Measurements from ENCODE around the gene KCNH1.

The KCNH1 gene

GRCh38 chr1:211133836-211134669 lies at the start of gene KCNH1:
Gene KCNH1 (minus strand): TSS chr1:211134148. CDS start chr1:211133945, 203 bp downstream.
- peak; percentile 87 for DNase-seq

- no peak for DNase-seq
Observed at GRCh38 chr1:211182746-211183145, 48.8 kb upstream of the KCNH1 start.

- peak; percentile 24 for DNase-seq
Observed at GRCh38 chr1:211174375-211174774, 40.4 kb upstream of the KCNH1 start.

GRCh38 chr1:211172657-211173056 lies 38.7 kb upstream of the KCNH1 start:
- no peak for DNase-seq

- no peak for DNase-seq
Observed at GRCh38 chr1:211169353-211169752, 35.4 kb upstream of the KCNH1 start.

- DNase-seq: no peak
Observed at GRCh38 chr1:211158866-211159265, 24.9 kb upstream of the KCNH1 start.

- DNase-seq: no peak
Observed at GRCh38 chr1:211155040-211155439, 21.1 kb upstream of the KCNH1 start.

- DNase-seq: no peak
Observed at GRCh38 chr1:211153932-211154331, 20.0 kb upstream of the KCNH1 start.

- no peak for DNase-seq
Observed at GRCh38 chr1:211148366-211148765, 14.4 kb upstream of the KCNH1 start.

- no peak for DNase-seq
Observed at GRCh38 chr1:211145944-211146343, 12.0 kb upstream of the KCNH1 start.

GRCh38 chr1:211135342-211135950 lies 1.5 kb upstream of the KCNH1 start:
- peak; percentile 51 for DNase-seq

- DNase-seq: peak; percentile 5
Observed at GRCh38 chr1:211133393-211133835, 534 bp downstream of the KCNH1 start.

GRCh38 chr1:211132721-211133392 lies 1.1 kb downstream of the KCNH1 start:
- DNase-seq: no peak

- DNase-seq: no peak
Observed at GRCh38 chr1:211129776-211130175, 4.2 kb downstream of the KCNH1 start.

- no peak for DNase-seq
Observed at GRCh38 chr1:211127166-211127565, 6.8 kb downstream of the KCNH1 start.

- DNase-seq: no peak
Observed at GRCh38 chr1:211126622-211127021, 7.3 kb downstream of the KCNH1 start.

GRCh38 chr1:211118407-211119102 lies 15.4 kb downstream of the KCNH1 start:
- no peak for DNase-seq

- DNase-seq: no peak
Observed at GRCh38 chr1:211114446-211114845, 19.5 kb downstream of the KCNH1 start.

- no peak for DNase-seq
Observed at GRCh38 chr1:211113566-211113965, 20.4 kb downstream of the KCNH1 start.

GRCh38 chr1:211111351-211111750 lies 22.6 kb downstream of the KCNH1 start:
- DNase-seq: no peak

GRCh38 chr1:211101481-211101880 lies 32.5 kb downstream of the KCNH1 start:
- no peak for DNase-seq

- DNase-seq: no peak
Observed at GRCh38 chr1:211099393-211099792, 34.6 kb downstream of the KCNH1 start.

GRCh38 chr1:211095381-211095780 lies 38.6 kb downstream of the KCNH1 start:
- no peak for DNase-seq
